Measurements from ENCODE around the gene OTUD4.
A peak's percentile ranks its signal among the peaks of the same experiment; 100 is the strongest.
"Not testable (repeated sequence)": the region's sequence is repeated elsewhere in the genome, so short reads cannot be mapped to it uniquely, and the experiment has no call there.

The OTUD4 gene, protein sequence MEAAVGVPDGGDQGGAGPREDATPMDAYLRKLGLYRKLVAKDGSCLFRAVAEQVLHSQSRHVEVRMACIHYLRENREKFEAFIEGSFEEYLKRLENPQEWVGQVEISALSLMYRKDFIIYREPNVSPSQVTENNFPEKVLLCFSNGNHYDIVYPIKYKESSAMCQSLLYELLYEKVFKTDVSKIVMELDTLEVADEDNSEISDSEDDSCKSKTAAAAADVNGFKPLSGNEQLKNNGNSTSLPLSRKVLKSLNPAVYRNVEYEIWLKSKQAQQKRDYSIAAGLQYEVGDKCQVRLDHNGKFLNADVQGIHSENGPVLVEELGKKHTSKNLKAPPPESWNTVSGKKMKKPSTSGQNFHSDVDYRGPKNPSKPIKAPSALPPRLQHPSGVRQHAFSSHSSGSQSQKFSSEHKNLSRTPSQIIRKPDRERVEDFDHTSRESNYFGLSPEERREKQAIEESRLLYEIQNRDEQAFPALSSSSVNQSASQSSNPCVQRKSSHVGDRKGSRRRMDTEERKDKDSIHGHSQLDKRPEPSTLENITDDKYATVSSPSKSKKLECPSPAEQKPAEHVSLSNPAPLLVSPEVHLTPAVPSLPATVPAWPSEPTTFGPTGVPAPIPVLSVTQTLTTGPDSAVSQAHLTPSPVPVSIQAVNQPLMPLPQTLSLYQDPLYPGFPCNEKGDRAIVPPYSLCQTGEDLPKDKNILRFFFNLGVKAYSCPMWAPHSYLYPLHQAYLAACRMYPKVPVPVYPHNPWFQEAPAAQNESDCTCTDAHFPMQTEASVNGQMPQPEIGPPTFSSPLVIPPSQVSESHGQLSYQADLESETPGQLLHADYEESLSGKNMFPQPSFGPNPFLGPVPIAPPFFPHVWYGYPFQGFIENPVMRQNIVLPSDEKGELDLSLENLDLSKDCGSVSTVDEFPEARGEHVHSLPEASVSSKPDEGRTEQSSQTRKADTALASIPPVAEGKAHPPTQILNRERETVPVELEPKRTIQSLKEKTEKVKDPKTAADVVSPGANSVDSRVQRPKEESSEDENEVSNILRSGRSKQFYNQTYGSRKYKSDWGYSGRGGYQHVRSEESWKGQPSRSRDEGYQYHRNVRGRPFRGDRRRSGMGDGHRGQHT

GRCh38 chr4:145180298-145181090, at the start of gene OTUD4:
Gene OTUD4 (minus strand): TSS chr4:145180589. CDS start chr4:145179973, 616 bp downstream.
- TF ChIP-seq POLR2A (IDR thresholded peaks at IDR 0.05; ENCODE audit: extremely low read depth, insufficient read length) = peak; percentile 51
- TF ChIP-seq, protein P1, sequence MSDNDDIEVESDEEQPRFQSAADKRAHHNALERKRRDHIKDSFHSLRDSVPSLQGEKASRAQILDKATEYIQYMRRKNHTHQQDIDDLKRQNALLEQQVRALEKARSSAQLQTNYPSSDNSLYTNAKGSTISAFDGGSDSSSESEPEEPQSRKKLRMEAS (IDR thresholded peaks at IDR 0.05; ENCODE audit: low read depth, low read length) = peak; percentile 14; the same call in 1 of the 2 replicates
- TF ChIP-seq CTCF (IDR thresholded peaks at IDR 0.05; ENCODE audit: low read depth, low read length) = no peak
- TF ChIP-seq MYC (IDR thresholded peaks at IDR 0.05; ENCODE audit: low read depth, low read length) = peak; percentile 7; the same call in 1 of the 2 replicates
- peak within 1 kb of the TSS; percentile 83 for H3K4me3 ChIP-seq (ENCODE audit: low read depth, low read length)
- peak; percentile 97 for DNase-seq (ENCODE audit: low read depth)

DNA sequence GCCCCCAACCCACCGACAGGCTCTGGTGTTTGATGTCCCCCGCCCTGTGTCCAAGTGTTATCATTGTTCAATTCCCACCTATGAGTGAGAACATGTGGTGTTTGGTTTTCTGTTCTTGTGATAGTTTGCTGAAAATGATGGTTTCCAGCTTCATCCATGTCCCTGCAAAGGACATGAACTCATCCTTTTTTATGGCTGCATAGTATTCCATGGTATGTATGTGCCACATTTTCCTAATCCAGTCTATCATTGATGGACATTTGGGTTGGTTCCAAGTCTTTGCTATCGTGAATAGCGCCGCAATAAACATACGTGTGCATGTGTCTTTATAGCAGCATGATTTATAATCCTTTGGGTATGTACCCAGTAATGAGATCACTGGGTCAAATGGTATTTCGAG, 42.8 kb upstream of the OTUD4 start:
- DNase-seq (ENCODE audit: low read depth); H3K4me3 ChIP-seq (ENCODE audit: low read depth, low read length): not testable (repeated sequence)

GRCh38 chr4:145221529-145221928, 41.1 kb upstream of the OTUD4 start:
- DNase-seq (ENCODE audit: low read depth); H3K4me3 ChIP-seq (ENCODE audit: low read depth, low read length): not testable (repeated sequence)

DNA sequence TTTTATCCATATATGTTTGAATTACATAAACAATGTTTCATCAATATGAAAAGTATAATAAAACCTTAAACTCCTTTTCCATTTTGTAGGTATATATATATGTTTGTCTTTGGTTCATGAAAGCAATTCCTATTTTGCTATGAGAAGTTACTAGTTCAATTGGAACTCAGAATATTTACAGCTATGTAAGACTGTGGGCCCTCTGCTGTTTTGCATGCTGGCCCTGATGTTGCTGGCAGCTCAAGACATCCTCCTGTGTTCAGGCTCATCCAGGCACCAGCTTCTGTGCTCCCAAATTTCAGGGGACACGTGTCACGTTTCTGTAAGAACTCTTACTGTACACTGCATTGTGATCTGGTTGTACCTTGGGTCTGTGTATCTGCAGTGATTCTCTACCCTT, 38.7 kb upstream of the OTUD4 start:
- TF ChIP-seq MYC (IDR thresholded peaks at IDR 0.05; ENCODE audit: low read depth, low read length) (no peak), POLR2A (IDR thresholded peaks at IDR 0.05; ENCODE audit: extremely low read depth, insufficient read length) (no peak), CTCF (IDR thresholded peaks at IDR 0.05; ENCODE audit: low read depth, low read length) (no peak)
- TF ChIP-seq, protein P1 (IDR thresholded peaks at IDR 0.05; ENCODE audit: low read depth, low read length) = no peak
- no peak overlapping the region for H3K4me3 ChIP-seq (ENCODE audit: low read depth, low read length)
- no peak for DNase-seq (ENCODE audit: low read depth)

GRCh38 chr4:145218251-145218650, 37.9 kb upstream of the OTUD4 start:
- H3K4me3 ChIP-seq (ENCODE audit: low read depth, low read length) = no peak overlapping the region
- DNase-seq (ENCODE audit: low read depth) = no peak
- TF ChIP-seq MYC (IDR thresholded peaks at IDR 0.05; ENCODE audit: low read depth, low read length) (no peak), CTCF (IDR thresholded peaks at IDR 0.05; ENCODE audit: low read depth, low read length) (no peak), POLR2A (IDR thresholded peaks at IDR 0.05; ENCODE audit: extremely low read depth, insufficient read length) (no peak)
- TF ChIP-seq, protein P1 (IDR thresholded peaks at IDR 0.05; ENCODE audit: low read depth, low read length) = no peak

- TF ChIP-seq POLR2A (IDR thresholded peaks at IDR 0.05; ENCODE audit: extremely low read depth, insufficient read length) = no peak
- TF ChIP-seq CTCF (IDR thresholded peaks at IDR 0.05; ENCODE audit: low read depth, low read length) = no peak
- TF ChIP-seq, protein P1 (IDR thresholded peaks at IDR 0.05; ENCODE audit: low read depth, low read length) = no peak
- TF ChIP-seq MYC (IDR thresholded peaks at IDR 0.05; ENCODE audit: low read depth, low read length) = no peak
- DNase-seq (ENCODE audit: low read depth) = no peak
- no peak overlapping the region for H3K4me3 ChIP-seq (ENCODE audit: low read depth, low read length)
Observed at GRCh38 chr4:145217349-145217748, 37.0 kb upstream of the OTUD4 start.

Measured in NB4 (cell line).